Right atrium auricular region (tissue), 2 donors: ENCODE results near the gene AGPAT3. TPM values are rescaled to one million over a fixed set of nuclear protein-coding genes. Genes with fewer than 3 reads are reported as not detected.
"Not testable (repeated sequence)": the region's sequence is repeated elsewhere in the genome, so short reads cannot be mapped to it uniquely, and the experiment has no call there.

Source experiments
- DNase-seq: peaks from one replicate; pipeline ENCODE4 v3.0.0-alpha.2; 2019; ENCODE audit warnings: low spot score
- H3K27ac ChIP-seq, 2 donors: fragments of 200-600 bp; sonication (generic); 1 replicate in 1 of 2; 2 replicates in 1 of 2; pipeline ENCODE4 v1.5.1; 2016 to 2019
- H3K27me3 ChIP-seq, 2 donors: fragments of 200-600 bp; sonication (generic); one replicate each; pipeline versions ENCODE4 v1.5.1 to v1.6.0; 2017 to 2019
- H3K36me3 ChIP-seq: fragments of 200-600 bp; sonication (generic); one replicate; pipeline ENCODE4 v1.5.1; 2016
- H3K4me1 ChIP-seq, 2 donors: fragments of 200-600 bp; sonication (generic); one replicate each; pipeline versions ENCODE4 v1.5.1 to v1.6.0; 2017 to 2019
- H3K4me3 ChIP-seq, 2 donors: fragments of 200-600 bp; sonication (generic); 1 replicate in 1 of 2; 2 replicates in 1 of 2; pipeline ENCODE4 v1.5.1; 2017 to 2019; ENCODE audit warnings: mild to moderate bottlenecking in 1 of 2, moderate library complexity in 1 of 2
- H3K9me3 ChIP-seq, 2 donors: fragments of 200-600 bp; sonication (generic); one replicate each; pipeline ENCODE4 v1.5.1; 2019
- total RNA-seq, 2 donors: library from RNA; depleted of rRNA; stranded (reverse); fragments of >200 nt; gene quantifications; one replicate each; pipeline ENCODE4 v1.1.0, GENCODE V29; 2016
- TF ChIP-seq, protein P1 (sequence below), 2 donors: fragments of 200-600 bp; sonication (generic); IDR thresholded peaks; one replicate each; pipeline ENCODE4 v1.5.1; 2019; ENCODE audit warnings: antibody characterized with exemption in 2 of 2

AGPAT3 gene
- total RNA-seq, 2 donors from 2014 or later: 41.3 to 42.5 TPM

DNA sequence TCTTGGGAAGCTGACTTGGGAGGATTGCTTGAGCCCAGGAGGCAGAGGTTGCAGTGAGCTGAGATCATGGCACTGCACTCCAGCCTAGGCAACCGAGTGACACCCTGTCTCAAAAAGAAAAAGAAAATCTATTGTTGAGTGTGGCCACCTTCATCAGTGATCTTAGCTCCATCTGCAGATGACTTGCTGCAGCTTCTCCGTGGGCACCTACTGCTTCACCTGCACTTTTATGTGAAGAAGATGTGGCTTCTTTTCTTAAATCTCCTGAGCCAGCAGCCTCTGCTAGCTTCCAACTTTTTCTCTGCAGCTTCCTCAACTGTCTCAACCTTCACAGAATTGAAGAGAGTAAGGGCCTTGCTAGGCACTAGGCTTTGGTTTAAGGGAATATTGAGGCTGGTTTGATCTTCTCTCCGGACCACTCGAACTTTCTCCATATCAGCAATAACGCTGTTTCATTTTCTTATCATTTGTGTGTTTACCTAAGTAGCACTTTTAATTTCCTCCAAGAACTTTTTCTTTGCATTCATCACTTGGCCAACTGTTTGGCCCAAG lies 28.0 kb downstream of the AGPAT3 start:
- TF ChIP-seq, protein P1, sequence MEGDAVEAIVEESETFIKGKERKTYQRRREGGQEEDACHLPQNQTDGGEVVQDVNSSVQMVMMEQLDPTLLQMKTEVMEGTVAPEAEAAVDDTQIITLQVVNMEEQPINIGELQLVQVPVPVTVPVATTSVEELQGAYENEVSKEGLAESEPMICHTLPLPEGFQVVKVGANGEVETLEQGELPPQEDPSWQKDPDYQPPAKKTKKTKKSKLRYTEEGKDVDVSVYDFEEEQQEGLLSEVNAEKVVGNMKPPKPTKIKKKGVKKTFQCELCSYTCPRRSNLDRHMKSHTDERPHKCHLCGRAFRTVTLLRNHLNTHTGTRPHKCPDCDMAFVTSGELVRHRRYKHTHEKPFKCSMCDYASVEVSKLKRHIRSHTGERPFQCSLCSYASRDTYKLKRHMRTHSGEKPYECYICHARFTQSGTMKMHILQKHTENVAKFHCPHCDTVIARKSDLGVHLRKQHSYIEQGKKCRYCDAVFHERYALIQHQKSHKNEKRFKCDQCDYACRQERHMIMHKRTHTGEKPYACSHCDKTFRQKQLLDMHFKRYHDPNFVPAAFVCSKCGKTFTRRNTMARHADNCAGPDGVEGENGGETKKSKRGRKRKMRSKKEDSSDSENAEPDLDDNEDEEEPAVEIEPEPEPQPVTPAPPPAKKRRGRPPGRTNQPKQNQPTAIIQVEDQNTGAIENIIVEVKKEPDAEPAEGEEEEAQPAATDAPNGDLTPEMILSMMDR (IDR thresholded peaks at IDR 0.05): no peak
- no peak overlapping the region for H3K27ac ChIP-seq

GRCh38 chr21:43893536-43894205 lies 28.6 kb downstream of the AGPAT3 start:
- Histone ChIP-seq H3K4me1 (peaks cover 0 to 5% of the 10 kb centered on the region in 2 donors), H3K36me3 (no peaks in the 10 kb centered on the region), H3K9me3 (no peaks in the 10 kb centered on the region), H3K4me3 (no peak overlapping the region), H3K27ac (no peak overlapping the region), H3K27me3 (no peaks in the 10 kb centered on the region)
- TF ChIP-seq, protein P1 (IDR thresholded peaks at IDR 0.05): no peak
- DNase-seq: no peak

More for the DNA sequence above, 28.0 kb downstream of the AGPAT3 start:
- DNase-seq: no peak
- Histone ChIP-seq H3K9me3 (no peaks in the 10 kb centered on the region), H3K4me1 (peaks cover 0 to 5% of the 10 kb centered on the region in 2 donors), H3K36me3 (no peaks in the 10 kb centered on the region), H3K4me3 (no peak overlapping the region), H3K27me3 (no peaks in the 10 kb centered on the region)

DNA sequence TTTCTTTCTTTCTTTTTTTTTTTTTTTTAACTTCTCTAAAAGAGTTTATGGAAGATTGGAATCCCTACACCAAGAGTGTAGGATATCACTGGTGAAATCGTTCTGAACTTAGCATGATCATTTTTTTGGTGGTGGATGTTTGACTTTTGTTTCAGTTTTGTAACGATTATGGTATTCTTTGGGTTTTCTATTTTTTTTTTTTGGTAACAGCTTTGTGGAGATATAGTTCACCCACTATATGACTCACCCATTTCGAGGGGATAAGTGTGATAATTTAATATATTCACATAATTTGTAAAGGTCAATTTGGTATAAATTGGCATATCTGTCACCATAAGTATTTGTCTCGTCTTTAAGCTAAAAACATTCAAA lies 29.2 kb downstream of the AGPAT3 start:
- Histone ChIP-seq H3K4me1 (peaks cover 0 to 5% of the 10 kb centered on the region in 2 donors), H3K9me3 (no peaks in the 10 kb centered on the region), H3K27me3 (no peaks in the 10 kb centered on the region), H3K27ac (no peak overlapping the region), H3K36me3 (no peaks in the 10 kb centered on the region), H3K4me3 (no peak overlapping the region)
- TF ChIP-seq, protein P1 (IDR thresholded peaks at IDR 0.05): no peak
- DNase-seq: no peak

DNA sequence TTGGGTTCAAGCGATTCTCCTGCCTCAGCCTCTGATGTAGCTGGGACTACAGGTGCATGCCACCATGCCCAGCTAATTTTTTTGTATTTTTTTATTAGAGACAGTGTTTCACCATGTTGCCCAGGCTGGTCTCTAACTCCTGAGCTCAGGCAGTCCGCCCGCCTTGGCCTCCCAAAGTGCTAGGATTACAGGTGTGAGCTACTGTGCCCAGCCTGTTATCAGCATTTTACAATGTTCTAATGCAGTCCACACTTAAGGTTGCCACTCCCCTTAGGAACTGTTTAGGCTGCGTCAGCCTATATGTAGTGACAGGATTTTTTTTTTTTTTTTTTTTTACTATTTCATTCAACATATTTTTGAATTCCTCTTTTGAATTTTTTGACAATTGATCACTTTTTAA lies 30.2 kb downstream of the AGPAT3 start:
- Histone ChIP-seq H3K4me1 (peaks cover 0 to 5% of the 10 kb centered on the region in 2 donors), H3K4me3 (no peak overlapping the region), H3K36me3 (no peaks in the 10 kb centered on the region), H3K9me3 (no peaks in the 10 kb centered on the region), H3K27me3 (no peaks in the 10 kb centered on the region), H3K27ac (no peak overlapping the region)
- no peak for DNase-seq
- TF ChIP-seq, protein P1 (IDR thresholded peaks at IDR 0.05): no peak

DNA sequence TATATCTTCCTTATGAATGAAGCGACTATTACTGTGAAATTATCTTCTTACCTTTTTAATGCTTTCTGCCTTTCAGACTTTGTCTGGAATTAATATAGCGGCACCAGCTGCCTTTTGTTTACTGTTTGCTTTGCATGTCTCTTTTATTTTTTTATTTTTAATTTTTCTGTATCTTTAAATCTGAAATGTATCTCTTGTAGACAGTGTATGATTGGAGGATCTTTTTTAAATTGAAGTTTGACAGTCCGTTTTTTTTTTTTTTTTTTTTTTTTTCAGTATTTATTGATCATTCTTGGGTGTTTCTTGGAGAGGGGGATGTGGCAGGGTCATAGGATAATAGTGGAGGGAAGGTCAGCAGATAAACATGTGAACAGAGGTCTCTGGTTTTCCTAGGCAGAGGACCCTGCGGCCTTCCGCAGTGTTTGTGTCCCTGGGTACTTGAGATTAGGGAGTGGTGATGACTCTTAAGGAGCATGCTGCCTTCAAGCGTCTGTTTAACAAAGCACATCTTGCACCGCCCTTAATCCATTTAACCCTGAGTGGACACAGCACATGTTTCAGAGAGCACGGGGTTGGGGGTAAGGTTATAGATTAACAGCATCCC lies 31.8 kb downstream of the AGPAT3 start:
- DNase-seq, H3K27ac ChIP-seq, H3K4me3 ChIP-seq, H3K9me3 ChIP-seq, H3K36me3 ChIP-seq, H3K4me1 ChIP-seq, H3K27me3 ChIP-seq: not testable (repeated sequence)

- DNase-seq: no peak
- TF ChIP-seq, protein P1 (IDR thresholded peaks at IDR 0.05): no peak
- H3K4me3 ChIP-seq: no peak overlapping the region
- H3K36me3 ChIP-seq: no peaks in the 10 kb centered on the region
- H3K27me3 ChIP-seq: no peaks in the 10 kb centered on the region
- no peaks in the 10 kb centered on the region for H3K9me3 ChIP-seq
- H3K4me1 ChIP-seq: peaks cover 0 to 17% of the 10 kb centered on the region in 2 donors
- H3K27ac ChIP-seq: no peak overlapping the region
Measured at GRCh38 chr21:43899307-43900077, 34.5 kb downstream of the AGPAT3 start.
